MCF 10A (cell line): Measurements from ENCODE around the gene BICRAL. TPM values are rescaled to one million over a fixed set of nuclear protein-coding genes. Genes with fewer than 3 reads are reported as not detected.
A peak's percentile ranks its signal among the peaks of the same experiment; 100 is the strongest.

Experiments used
- BruUV-seq: library from RNA; stranded (reverse); fragments of 400-500 nt; replicated peaks from 2 replicates; lab custom pipeline; 2021; lab: Mats Ljungman, UMichigan
- CTCF ChIA-PET: fragments of 300-600 bp; sonication (Branson Sonifier 250); formaldehyde crosslinking; extraction: SDS; loops from one replicate; lab custom pipeline; 2021; ENCODE audit warnings: antibody characterized with exemption, inconsistent platforms; lab: Yijun Ruan, JAX
- POLR2A ChIA-PET: fragments of 300-600, 350-650 bp; sonication (Branson Sonifier 250); formaldehyde crosslinking; extraction: SDS; loops from one replicate; lab custom pipeline; 2020; ENCODE audit warnings: antibody characterized with exemption, inconsistent platforms; lab: Yijun Ruan, JAX
- DNase-seq: peaks from one replicate; pipeline ENCODE4 v3.0.0-alpha.2; 2018; ENCODE audit not compliant: unreplicated experiment
- H3K27ac Mint-ChIP-seq: one replicate; pipeline ENCODE4 v1.8.0; 2022; ENCODE audit warnings: mild to moderate bottlenecking, low read depth, mixed read lengths; ENCODE audit not compliant: unreplicated experiment
- H3K27me3 Mint-ChIP-seq: one replicate; pipeline ENCODE4 v1.8.0; 2022; ENCODE audit warnings: mixed read lengths; ENCODE audit not compliant: insufficient read depth, unreplicated experiment
- H3K36me3 Mint-ChIP-seq: one replicate; pipeline ENCODE4 v1.8.0; 2022; ENCODE audit warnings: mild to moderate bottlenecking, moderate library complexity, mixed read lengths; ENCODE audit not compliant: insufficient read depth, unreplicated experiment
- H3K4me1 Mint-ChIP-seq: one replicate; pipeline ENCODE4 v1.8.0; 2022; ENCODE audit warnings: mixed read lengths; ENCODE audit not compliant: insufficient read depth, unreplicated experiment
- H3K4me3 Mint-ChIP-seq: one replicate; pipeline ENCODE4 v1.8.0; 2022; ENCODE audit warnings: mild to moderate bottlenecking, moderate library complexity, mixed read lengths; ENCODE audit not compliant: unreplicated experiment
- H3K9me3 Mint-ChIP-seq: one replicate; pipeline ENCODE4 v1.8.0; 2022; ENCODE audit warnings: mixed read lengths; ENCODE audit not compliant: unreplicated experiment
- CTCF ChIP-seq: fragments of 200-600 bp; IDR thresholded peaks from one replicate; pipeline ENCODE4 v1.8.0; 2022; ENCODE audit warnings: antibody characterized with exemption, mild to moderate bottlenecking; ENCODE audit not compliant: unreplicated experiment
- intact Hi-C: fragments of 100-400 bp; cut with micrococcal nuclease; formaldehyde crosslinking; loops from 2 replicates; pipeline ENCODE4 v1.14.1; 2022
- total RNA-seq: library from RNA; stranded (reverse); gene quantifications from 2 replicates; pipeline ENCODE4 v1.2.3, GENCODE V29; 2022

Gene BICRAL
- total RNA-seq, 1 experiment from 2014 or later, result 9.8 TPM

DNA sequence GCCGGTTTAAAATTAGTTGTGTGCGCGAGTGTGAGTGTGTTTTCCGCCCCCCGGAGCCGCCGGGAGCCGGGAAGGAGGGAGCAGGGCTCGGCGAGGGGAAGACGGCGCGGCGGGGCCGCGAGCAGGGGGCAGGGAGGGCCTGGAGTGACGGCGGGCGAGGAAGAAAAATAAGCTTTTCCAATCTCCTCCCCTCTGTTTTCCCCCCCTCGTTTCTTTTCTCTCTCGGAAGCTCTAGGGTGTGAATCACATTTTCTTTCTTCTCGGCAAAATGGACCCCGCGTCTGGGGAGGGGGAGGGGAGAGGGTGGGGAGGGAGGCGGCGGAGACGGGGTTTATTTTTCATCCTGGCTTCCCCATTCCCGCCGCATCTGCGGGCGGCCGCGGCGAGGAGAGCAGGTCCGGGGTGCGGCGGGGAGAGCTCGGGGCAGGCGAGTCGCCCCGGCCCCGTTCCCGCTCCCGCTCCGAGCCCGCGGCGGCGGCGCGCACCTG lies 881 bp downstream of the BICRAL start:
- CTCF ChIA-PET, result interaction anchor here (0.8 kb wide), 1 partner anchor 121 kb away, joined by 3 read pairs; no protein-coding TSS in a partner anchor
- Mint-ChIP-seq H3K27me3 (no peaks in the 10 kb centered on the region), H3K36me3 (peaks cover 20% of the 10 kb centered on the region), H3K4me1 (peaks cover 8% of the 10 kb centered on the region), H3K9me3 (no peaks in the 10 kb centered on the region), H3K4me3 (peak overlapping the region; percentile 73), H3K27ac (peak overlapping the region; percentile 95)
- intact Hi-C loops, result loop anchor here (1.0 kb wide), 2 partner anchors 36 to 95 kb away; partner anchors contain the start of gene TBCC
- POLR2A ChIA-PET, result interaction anchor here (0.6 to 15.3 kb wide), 21 partner anchors 8 to 1841 kb away, joined by 3 to 328 read pairs (median 4); partner anchors contain the start of genes PEX6, PPP2R5D, RPL7L1 and TBCC
- no peak for TF ChIP-seq CTCF
- no TSS peak for BruUV-seq
- peak; percentile 86 for DNase-seq

DNA sequence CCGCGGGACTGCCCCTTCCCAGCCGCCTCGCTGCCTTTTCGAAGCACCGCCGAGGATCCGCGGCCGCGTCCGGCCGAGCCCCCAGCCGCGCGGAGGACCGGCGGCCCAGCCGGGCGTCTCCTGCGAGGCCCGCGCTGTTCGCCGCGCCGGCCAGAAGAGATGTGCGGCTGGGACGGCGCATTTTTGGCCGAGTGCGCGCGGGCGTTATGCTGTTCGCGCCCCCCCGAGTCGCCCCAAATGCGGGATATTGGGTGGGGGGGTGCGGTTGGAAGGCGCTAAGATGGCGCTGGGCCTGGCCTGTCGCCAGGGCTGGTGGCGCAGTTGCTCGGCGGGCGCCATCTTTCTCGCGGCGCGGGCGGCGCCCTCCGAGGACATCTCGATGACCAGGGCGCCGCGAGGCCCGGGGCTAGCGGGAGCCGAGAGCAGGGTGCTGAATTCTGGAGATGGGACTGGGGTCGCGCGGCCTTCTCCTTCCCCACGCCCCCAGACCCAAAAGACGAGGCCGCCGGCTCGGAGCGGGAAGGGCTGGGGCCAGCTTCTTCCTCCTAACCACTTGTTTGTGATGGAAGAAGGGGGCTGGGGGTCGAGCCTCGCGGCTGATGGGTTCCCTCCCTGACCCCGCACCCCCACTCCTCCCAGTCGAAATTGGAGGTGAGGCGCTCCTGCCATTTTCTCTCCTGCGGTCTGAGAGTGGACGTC lies 1.5 kb downstream of the BICRAL start:
- intact Hi-C loops, result no loop called here
- no peak for TF ChIP-seq CTCF
- peak; percentile 68 for DNase-seq
- Mint-ChIP-seq H3K27me3 (no peaks in the 10 kb centered on the region), H3K4me1 (peaks cover 9% of the 10 kb centered on the region), H3K27ac (peak overlapping the region; percentile 95), H3K36me3 (peaks cover 23% of the 10 kb centered on the region), H3K9me3 (no peaks in the 10 kb centered on the region), H3K4me3 (peak overlapping the region; percentile 73)
- ChIA-PET POLR2A (interaction anchor here (0.6 to 15.3 kb wide), 21 partner anchors 7 to 1840 kb away, joined by 3 to 328 read pairs (median 4); partner anchors contain the start of genes PEX6, PPP2R5D, RPL7L1 and TBCC), CTCF (interaction anchor here (2.3 kb wide), 1 partner anchor 38 kb away, joined by 8 read pairs; the partner anchor contains the start of gene TBCC)
- BruUV-seq, result no TSS peak

GRCh38 chr6:42783876-42784642 lies 2.2 kb downstream of the BICRAL start:
- Mint-ChIP-seq H3K9me3 (no peaks in the 10 kb centered on the region), H3K4me3 (peak overlapping the region; percentile 73), H3K4me1 (peaks cover 17% of the 10 kb centered on the region), H3K36me3 (peaks cover 28% of the 10 kb centered on the region), H3K27ac (peak overlapping the region; percentile 95), H3K27me3 (no peaks in the 10 kb centered on the region)
- intact Hi-C loops, result no loop called here
- TF ChIP-seq CTCF, result no peak
- DNase-seq, result no peak
- ChIA-PET POLR2A (interaction anchor here (0.7 to 15.3 kb wide), 12 partner anchors 11 to 737 kb away, joined by 3 to 328 read pairs (median 5); partner anchors contain the start of genes PEX6, RPL7L1 and TBCC), CTCF (interaction anchor here (1.0 to 2.3 kb wide), 2 partner anchors 38 to 47 kb away, joined by 5 to 8 read pairs; partner anchors contain the start of gene TBCC)
- BruUV-seq, result TSS peak; percentile 59
